Heart right ventricle (tissue), 16 donors: Measurements from ENCODE around the gene CREB5. TPM values are rescaled to one million over a fixed set of nuclear protein-coding genes. Genes with fewer than 3 reads are reported as not detected.
"Not testable (repeated sequence)": the region's sequence is repeated elsewhere in the genome, so short reads cannot be mapped to it uniquely, and the experiment has no call there.

Experiments used
- ATAC-seq, 8 donors: fragments of 200-7000 bp; cut with Tn5 transposase; one replicate each; pipeline ENCODE4 v1.9.1; 2020; ENCODE audit warnings: mild to moderate bottlenecking in 8 of 8, moderate library complexity in 8 of 8, moderate number of reproducible peaks in 1 of 8
- DNase-seq, 2 donors: peaks; one replicate each; pipeline ENCODE4 v3.0.0-alpha.2; 2020
- H3K27ac ChIP-seq, 10 donors: fragments of 200-600 bp; sonication (generic) in 2 of 10; one replicate each; pipeline versions ENCODE4 v1.5.0 to v1.8.0; 2020 to 2022; ENCODE audit warnings: mild to moderate bottlenecking in 3 of 10
- H3K27me3 ChIP-seq, 7 donors: fragments of 200-600 bp; one replicate each; pipeline ENCODE4 v1.8.0; 2021 to 2022; ENCODE audit warnings: mild to moderate bottlenecking in 2 of 7
- H3K36me3 ChIP-seq, 9 donors: fragments of 200-600 bp; sonication (generic) in 1 of 9; one replicate each; pipeline versions ENCODE4 v1.5.0 to v1.8.0; 2020 to 2022; ENCODE audit warnings: mild to moderate bottlenecking in 2 of 9
- H3K4me1 ChIP-seq, 9 donors: fragments of 200-600 bp; sonication (generic) in 1 of 9; one replicate each; pipeline versions ENCODE4 v1.5.0 to v1.8.0; 2020 to 2022; ENCODE audit warnings: mild to moderate bottlenecking in 4 of 9
- H3K4me3 ChIP-seq, 10 donors: fragments of 200-600 bp; sonication (generic) in 2 of 10; one replicate each; pipeline versions ENCODE4 v1.5.0 to v1.8.0; 2020 to 2022; ENCODE audit warnings: mild to moderate bottlenecking in 7 of 10, moderate library complexity in 2 of 10
- H3K9me3 ChIP-seq, 11 donors: fragments of 200-600 bp in 10 of 11; sonication (generic) in 2 of 11; one replicate each; pipeline versions ENCODE4 v1.5.0 to v1.8.0; 2013 to 2022; ENCODE audit warnings: mild to moderate bottlenecking in 2 of 11, control low read depth in 1 of 11, moderate library complexity in 1 of 11
- WGBS, 2 donors: extraction: QIAGEN DNeasy Blood & Tissue Kit; methylation state at CpG; one replicate each; pipeline ENCODE4 v1.1.7; 2013; ENCODE audit warnings: inconsistent platforms in 1 of 2; 5-methylcytosine and 5-hydroxymethylcytosine counted together
- intact Hi-C, 10 donors: fragments of 100-400 bp; cut with DNase I; formaldehyde crosslinking; loops; one replicate each; pipeline versions ENCODE4 v1.11.1 to v1.14.2; 2022
- polyA plus RNA-seq, 2 donors: library from polyadenylated mRNA; stranded (reverse); fragments of 200-250 nt; gene quantifications; one replicate each; pipeline ENCODE4 v1.2.3, GENCODE V29; 2013
- total RNA-seq, 10 donors: library from RNA; stranded (reverse); fragmentation: NEBNext Ultra II Directional in 3 of 10; extraction: Animal tissue kit (Norgen Biotek cat#: 25700) in 3 of 10; gene quantifications; one replicate each; pipeline versions ENCODE4 v1.2.1 to v1.2.4, GENCODE V29; 2021 to 2023
- TF ChIP-seq, protein P1 (sequence below), 9 donors: fragments of 200-600 bp; sonication (generic) in 2 of 9; IDR thresholded peaks; one replicate each; pipeline versions ENCODE4 v1.5.0 to v1.8.0; 2021 to 2022; ENCODE audit warnings: antibody characterized with exemption in 9 of 9, mild to moderate bottlenecking in 5 of 9, moderate library complexity in 1 of 9
- donor health status: Arrhythmogenic right ventricular cardiomyopathy.
- donor health status: ischemic (EF 13 %, LVEDD 7.1; RV severe dilation, severe dysfunction).
- donor health status: healthy with polysubstance abuse.
- donor health status: DM: no; HTN: yes; CAD: no.
- donor health status: DM: no; HTN: no; CAD: no.
- donor health status: ischemic (EF 25% LVEDD 6.9; RV normal size, moderate dysfunction).
- donor health status: ischemic (EF 25% LVEDD 5.7; RV mildly dilated, moderate dysfunction).
- donor health status: healthy.
- donor health status: DM: yes; HTN: yes; CAD: no.
- donor health status: Ischemic cardiomyopathy.
- donor health status: ischemic (EF 35%, LVEDD 5.7; RV mildly dilated, moderate dysfunction).
- donor health status: nonischemic (EF 11% LVEDD 7.7; RV severe dilation, severe dysfunction).
- donor health status: DM: yes; HTN: yes; CAD: no.
- donor health status: PGD.
- donor health status: ischemic (EF 29% LVEDD 5.4; RV normal size, mild dysfunction).
- donor health status: nonischemic (EF 23%, LVEDD 6.1; RV moderate dilation, normal function).

The CREB5 gene
- total and polyA plus RNA-seq, 12 donors: 4.7 to 170 (median 19.0) TPM

GRCh38 chr7:28608731-28609130, 196.4 kb downstream of the CREB5 start:
- 74 to 85% methylated on average over 3 of the region's 3 CpGs for WGBS, 2 donors
- peaks cover 10 to 49% (median 34%) of the 10 kb centered on the region in 9 donors for H3K4me1 ChIP-seq

GRCh38 chr7:28609608-28610007, 197.3 kb downstream of the CREB5 start:
- Histone ChIP-seq H3K36me3 (no peaks in the 10 kb centered on the region), H3K9me3 (no peaks in the 10 kb centered on the region), H3K4me1 (peaks cover 10 to 48% (median 32%) of the 10 kb centered on the region in 9 donors), H3K27ac (no peak overlapping the region), H3K27me3 (no peaks in the 10 kb centered on the region), H3K4me3 (no peak overlapping the region)
- intact Hi-C loops: loop anchor here in 2 of 10 donors (5.0 to 10.0 kb wide), 2 partner anchors 225 to 243 kb away; no protein-coding TSS in a partner anchor
- no peak for DNase-seq
- peak; percentile 45 to 85 (median 70) for ATAC-seq
- 32 to 34% methylated on average over 3 of the region's 3 CpGs for WGBS, 2 donors
- TF ChIP-seq, protein P1, sequence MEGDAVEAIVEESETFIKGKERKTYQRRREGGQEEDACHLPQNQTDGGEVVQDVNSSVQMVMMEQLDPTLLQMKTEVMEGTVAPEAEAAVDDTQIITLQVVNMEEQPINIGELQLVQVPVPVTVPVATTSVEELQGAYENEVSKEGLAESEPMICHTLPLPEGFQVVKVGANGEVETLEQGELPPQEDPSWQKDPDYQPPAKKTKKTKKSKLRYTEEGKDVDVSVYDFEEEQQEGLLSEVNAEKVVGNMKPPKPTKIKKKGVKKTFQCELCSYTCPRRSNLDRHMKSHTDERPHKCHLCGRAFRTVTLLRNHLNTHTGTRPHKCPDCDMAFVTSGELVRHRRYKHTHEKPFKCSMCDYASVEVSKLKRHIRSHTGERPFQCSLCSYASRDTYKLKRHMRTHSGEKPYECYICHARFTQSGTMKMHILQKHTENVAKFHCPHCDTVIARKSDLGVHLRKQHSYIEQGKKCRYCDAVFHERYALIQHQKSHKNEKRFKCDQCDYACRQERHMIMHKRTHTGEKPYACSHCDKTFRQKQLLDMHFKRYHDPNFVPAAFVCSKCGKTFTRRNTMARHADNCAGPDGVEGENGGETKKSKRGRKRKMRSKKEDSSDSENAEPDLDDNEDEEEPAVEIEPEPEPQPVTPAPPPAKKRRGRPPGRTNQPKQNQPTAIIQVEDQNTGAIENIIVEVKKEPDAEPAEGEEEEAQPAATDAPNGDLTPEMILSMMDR (IDR thresholded peaks at IDR 0.05): no peak

More at GRCh38 chr7:28608731-28609130, 196.4 kb downstream of the CREB5 start:
- intact Hi-C loops: no loop called here
- H3K27me3 ChIP-seq: no peaks in the 10 kb centered on the region
- no peaks in the 10 kb centered on the region for H3K9me3 ChIP-seq
- TF ChIP-seq, protein P1 (IDR thresholded peaks at IDR 0.05): no peak
- no peaks in the 10 kb centered on the region for H3K36me3 ChIP-seq
- no peak overlapping the region for H3K27ac ChIP-seq
- H3K4me3 ChIP-seq: no peak overlapping the region
- DNase-seq (no peak), ATAC-seq (no peak)

GRCh38 chr7:28611399-28611897, 199.1 kb downstream of the CREB5 start:
- 96 to 97% methylated on average over 4 of the region's 4 CpGs for WGBS, 2 donors
- not testable (repeated sequence) for H3K36me3 ChIP-seq, H3K27ac ChIP-seq, H3K9me3 ChIP-seq, ATAC-seq, DNase-seq, H3K4me3 ChIP-seq, H3K27me3 ChIP-seq
- intact Hi-C loops: loop anchor here in 2 of 10 donors (5.0 to 10.0 kb wide), 2 partner anchors 227 to 241 kb away; no protein-coding TSS in a partner anchor
- peaks cover 0 to 29% (median 16%) of the 10 kb centered on the region in 9 donors for H3K4me1 ChIP-seq

DNA sequence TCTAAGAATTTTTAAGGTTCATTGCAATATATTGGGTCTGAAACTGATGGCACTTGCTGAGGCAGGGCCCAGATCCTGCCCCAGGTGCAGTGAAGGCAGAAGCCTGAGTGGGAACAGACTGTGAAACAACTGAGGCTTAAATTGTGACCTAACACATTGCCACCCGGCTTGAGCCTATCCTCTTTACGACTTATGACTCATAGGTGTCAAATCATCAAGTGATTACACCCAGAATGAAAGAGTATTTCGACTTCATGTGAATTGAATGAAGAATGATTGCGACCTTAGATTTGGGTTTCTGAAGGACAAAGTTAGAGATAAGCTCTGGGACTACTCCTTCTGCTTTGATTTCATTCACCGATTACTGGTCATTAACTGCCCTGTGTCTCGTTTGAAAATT, 200.9 kb downstream of the CREB5 start:
- H3K9me3 ChIP-seq: no peaks in the 10 kb centered on the region
- 90 to 91% methylated on average over 6 of the region's 6 CpGs for WGBS, 2 donors
- H3K27me3 ChIP-seq: no peaks in the 10 kb centered on the region
- H3K4me1 ChIP-seq: peaks cover 0 to 32% (median 16%) of the 10 kb centered on the region in 9 donors
- intact Hi-C loops: loop anchor here in 2 of 10 donors (5.0 to 10.0 kb wide), 2 partner anchors 228 to 239 kb away; no protein-coding TSS in a partner anchor
- H3K4me3 ChIP-seq: no peak overlapping the region
- TF ChIP-seq, protein P1 (IDR thresholded peaks at IDR 0.05): no peak
- ATAC-seq: no peak
- H3K27ac ChIP-seq: no peak overlapping the region
- no peak for DNase-seq
- no peaks in the 10 kb centered on the region for H3K36me3 ChIP-seq

DNA sequence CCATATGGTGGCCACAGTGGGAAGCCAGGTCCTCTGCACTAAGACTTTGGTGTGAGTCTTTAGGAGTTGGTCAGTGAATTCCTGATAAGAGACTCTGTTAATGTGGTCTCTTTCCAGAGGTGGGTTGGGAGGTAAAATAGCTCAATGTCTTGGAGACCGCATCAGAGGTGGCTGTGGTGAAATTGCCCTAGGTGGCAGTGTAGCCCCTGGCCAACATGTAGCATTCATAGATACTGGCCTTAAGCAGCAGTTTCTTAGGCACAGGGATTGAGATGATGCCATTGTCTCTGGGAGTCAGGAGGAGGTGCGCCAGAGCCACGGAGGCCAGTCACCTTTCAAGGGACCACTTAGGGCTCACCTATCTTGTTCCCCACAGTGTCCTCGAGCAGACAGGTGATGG, 202.8 kb downstream of the CREB5 start:
- Histone ChIP-seq H3K27me3 (no peaks in the 10 kb centered on the region), H3K27ac (no peak overlapping the region), H3K9me3 (no peaks in the 10 kb centered on the region), H3K36me3 (no peaks in the 10 kb centered on the region), H3K4me1 (peaks cover 0 to 29% (median 8%) of the 10 kb centered on the region in 9 donors), H3K4me3 (no peak overlapping the region)
- 91 to 92% methylated on average over 4 of the region's 4 CpGs for WGBS, 2 donors
- TF ChIP-seq, protein P1 (IDR thresholded peaks at IDR 0.05): peak in 7 of 9 donors; percentile 18 to 46 (median 28)
- ATAC-seq (peak in 3 of 8 donors; percentile 32 to 46 (median 45)), DNase-seq (no peak)
- intact Hi-C loops: loop anchor here in 1 of 10 donors (10.0 kb wide), 1 partner anchor 230 kb away; no protein-coding TSS in a partner anchor
